Esophagus squamous epithelium (tissue), 5 donors: ENCODE measurements around the gene NOXO1. TPM values are rescaled to one million over a fixed set of nuclear protein-coding genes. Genes with fewer than 3 reads are reported as not detected.
A peak's percentile ranks its signal among the peaks of the same experiment; 100 is the strongest.

ENCODE experiments used
- DNase-seq: peaks from one replicate; lab custom pipeline; 2025; lab: John Stamatoyannopoulos, UW
- H3K27ac ChIP-seq, 4 donors: fragments of 200-600 bp; sonication (generic); one replicate each; pipeline ENCODE4 v1.5.1; 2016 to 2019; ENCODE audit warnings: mild to moderate bottlenecking in 1 of 4
- H3K27me3 ChIP-seq, 4 donors: fragments of 200-600 bp; sonication (generic); 1 replicate in 3 of 4; 2 replicates in 1 of 4; pipeline versions ENCODE4 v1.5.1 to v1.6.0; 2017 to 2021; ENCODE audit warnings: antibody characterized with exemption in 1 of 4
- H3K36me3 ChIP-seq, 3 donors: fragments of 200-600 bp; sonication (generic); one replicate each; pipeline ENCODE4 v1.5.1; 2016 to 2019
- H3K4me1 ChIP-seq, 3 donors: fragments of 200-600 bp; sonication (generic); one replicate each; pipeline ENCODE4 v1.5.1; 2017 to 2019
- H3K4me3 ChIP-seq, 4 donors: fragments of 200-600 bp; sonication (generic); 1 replicate in 3 of 4; 2 replicates in 1 of 4; pipeline ENCODE4 v1.5.1; 2016 to 2019; ENCODE audit warnings: mild to moderate bottlenecking in 2 of 4, moderate library complexity in 1 of 4
- H3K9me3 ChIP-seq, 3 donors: fragments of 200-600 bp; sonication (generic); one replicate each; pipeline ENCODE4 v1.5.1; 2016 to 2019
- CTCF ChIP-seq, 6 experiments: fragments of 450-650 bp in 4 of 6; fragments of 200-600 bp in 2 of 6; sonication (generic) in 2 of 6; IDR thresholded peaks; one replicate each; pipeline ENCODE4 v1.5.1; 2016 to 2019; ENCODE audit warnings: antibody characterized with exemption in 6 of 6, mild to moderate bottlenecking in 4 of 6, moderate library complexity in 4 of 6
- POLR2A ChIP-seq, 4 donors: fragments of 450-650 bp; IDR thresholded peaks; one replicate each; pipeline ENCODE4 v1.6.1; 2017; ENCODE audit warnings: antibody characterized with exemption in 4 of 4, mild to moderate bottlenecking in 4 of 4, moderate library complexity in 3 of 4
- WGBS, 2 donors: methylation state at CpG; one replicate each; pipeline ENCODE4 v1.1.5; 2018; 5-methylcytosine and 5-hydroxymethylcytosine counted together
- intact Hi-C: fragments of 100-400 bp; cut with DNase I; formaldehyde crosslinking; loops from one replicate; pipeline ENCODE4 v1.15.0; 2022
- total RNA-seq, 4 donors: library from RNA; depleted of rRNA; stranded (reverse); fragments of >200 nt; gene quantifications; one replicate each; pipeline ENCODE4 v1.1.0, GENCODE V29; 2016
- donor health status: DM: yes; HTN: yes; CAD: no.

NOXO1 gene
- total RNA-seq, 4 donors from 2014 or later, result 0.38 to 4.2 (median 1.8) TPM

- TF ChIP-seq POLR2A (IDR thresholded peaks at IDR 0.05), result no peak
- TF ChIP-seq CTCF (IDR thresholded peaks at IDR 0.05), result no peak
- H3K36me3 ChIP-seq, result peaks cover under 1 to 18% (median under 1%) of the 10 kb centered on the region in 3 donors
- H3K4me1 ChIP-seq, result peaks cover 31 to 73% (median 33%) of the 10 kb centered on the region in 3 donors
- H3K27ac ChIP-seq, result peak overlapping the region in 3 of 4 donors; percentile 9 to 41 (median 29)
- H3K4me3 ChIP-seq, result peak overlapping the region in 1 of 4 donors; percentile 58
- DNase-seq, result no peak
- intact Hi-C loops, result no loop called here
- 60 to 100% methylated on average over 1 to 2 of the region's 50 CpGs for WGBS, 2 donors
- peaks cover 12 to 40% (median 21%) of the 10 kb centered on the region in 4 donors for H3K27me3 ChIP-seq
- peaks cover 0 to 6% (median 0%) of the 10 kb centered on the region in 3 donors for H3K9me3 ChIP-seq
These were observed 11.5 kb upstream of the NOXO1 start for GRCh38 chr16:1992704-1993317.

DNA sequence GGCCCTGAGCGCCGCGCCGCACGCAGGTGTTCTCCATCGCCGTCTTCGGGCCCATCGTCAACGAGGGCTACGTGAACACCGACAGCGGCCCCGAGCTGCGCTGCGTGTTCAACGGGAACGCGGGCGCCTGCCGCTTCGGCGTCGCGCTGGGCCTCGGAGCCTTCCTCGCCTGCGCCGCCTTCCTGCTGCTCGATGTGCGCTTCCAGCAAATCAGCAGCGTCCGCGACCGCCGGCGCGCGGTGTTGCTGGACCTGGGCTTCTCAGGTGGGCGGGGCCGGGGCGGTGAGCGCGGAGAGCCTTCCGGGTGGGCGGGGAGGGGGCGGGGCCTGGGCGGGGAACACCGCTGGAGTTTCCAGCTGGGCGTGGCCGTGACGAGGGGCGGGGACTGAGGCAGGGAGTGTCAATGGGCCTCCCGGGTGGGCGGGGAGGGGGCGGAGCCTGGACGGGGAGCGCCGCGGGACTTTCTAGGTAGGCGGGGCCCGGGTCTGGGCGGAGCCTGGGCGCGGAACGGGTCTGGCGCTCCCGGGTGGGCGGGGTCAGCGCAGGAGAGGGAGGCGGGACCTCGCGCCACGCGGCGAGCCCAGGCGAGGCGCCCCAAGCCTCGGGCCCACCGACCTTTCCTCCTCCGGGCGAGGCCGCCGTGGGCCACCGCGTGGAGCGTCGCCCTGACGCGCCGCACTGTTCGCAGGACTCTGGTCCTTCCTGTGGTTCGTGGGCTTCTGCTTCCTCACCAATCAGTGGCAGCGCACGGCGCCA lies 10.9 kb upstream of the NOXO1 start:
- peak in 1 of 4 donors; percentile 66 for TF ChIP-seq POLR2A (IDR thresholded peaks at IDR 0.05)
- no peak for TF ChIP-seq CTCF (IDR thresholded peaks at IDR 0.05)
- Histone ChIP-seq H3K4me3 (peak overlapping the region; percentile 14 to 58 (median 34)), H3K27ac (peak overlapping the region; percentile 32 to 65 (median 56)), H3K27me3 (peaks cover 12 to 47% (median 21%) of the 10 kb centered on the region in 4 donors), H3K9me3 (peaks cover 0 to 6% (median 0%) of the 10 kb centered on the region in 3 donors), H3K4me1 (peaks cover 29 to 69% (median 33%) of the 10 kb centered on the region in 3 donors), H3K36me3 (peaks cover 0 to 13% (median 0%) of the 10 kb centered on the region in 3 donors)
- no CpG with 5 or more reads among the region's 96 CpGs for WGBS, 2 donors
- intact Hi-C loops, result no loop called here
- DNase-seq, result peak; percentile 82

- Histone ChIP-seq H3K9me3 (peaks cover 0 to 6% (median 0%) of the 10 kb centered on the region in 3 donors), H3K36me3 (peaks cover 0 to 13% (median 0%) of the 10 kb centered on the region in 3 donors), H3K27ac (peak overlapping the region; percentile 32 to 65 (median 56)), H3K27me3 (peaks cover 12 to 48% (median 21%) of the 10 kb centered on the region in 4 donors), H3K4me3 (peak overlapping the region; percentile 14 to 58 (median 34)), H3K4me1 (peaks cover 26 to 63% (median 33%) of the 10 kb centered on the region in 3 donors)
- intact Hi-C loops, result no loop called here
- TF ChIP-seq CTCF (IDR thresholded peaks at IDR 0.05) (no peak), POLR2A (IDR thresholded peaks at IDR 0.05) (no peak)
- 0 to 10% methylated on average over 6 to 9 of the region's 22 CpGs for WGBS, 2 donors
- no peak for DNase-seq
These were observed 10.3 kb upstream of the NOXO1 start for GRCh38 chr16:1991588-1991947.

DNA sequence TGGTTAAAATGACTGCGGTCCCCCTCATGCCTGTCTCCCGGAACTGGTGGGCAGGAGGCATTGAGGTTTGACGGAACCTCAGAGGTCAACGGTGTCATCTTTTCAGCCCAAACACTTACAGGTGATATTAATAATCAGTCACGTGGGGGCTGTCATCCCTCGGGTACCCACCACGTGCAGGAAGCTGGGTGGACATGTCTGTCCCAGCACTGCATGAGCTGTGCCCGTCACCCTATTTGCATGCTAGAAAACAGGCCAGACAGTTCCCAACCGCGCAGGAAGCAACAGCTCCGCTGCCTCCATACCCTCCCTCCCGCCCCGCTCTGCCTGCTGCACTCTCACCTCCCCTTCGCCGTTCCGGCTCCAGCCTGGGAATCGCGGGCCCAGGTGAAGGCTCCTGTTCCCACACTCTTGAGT lies 9.9 kb upstream of the NOXO1 start:
- intact Hi-C loops, result no loop called here
- Histone ChIP-seq H3K4me1 (peaks cover 26 to 61% (median 33%) of the 10 kb centered on the region in 3 donors), H3K27me3 (peaks cover 12 to 48% (median 21%) of the 10 kb centered on the region in 4 donors), H3K27ac (peak overlapping the region in 3 of 4 donors; percentile 32 to 65 (median 55)), H3K4me3 (peak overlapping the region; percentile 14 to 58 (median 34)), H3K36me3 (peaks cover 0 to 13% (median 0%) of the 10 kb centered on the region in 3 donors), H3K9me3 (peaks cover 0 to 6% (median 0%) of the 10 kb centered on the region in 3 donors)
- no peak for DNase-seq
- 4 to 5% methylated on average over 8 to 12 of the region's 18 CpGs for WGBS, 2 donors
- TF ChIP-seq CTCF (IDR thresholded peaks at IDR 0.05), result no peak
- peak in 1 of 4 donors; percentile 45 for TF ChIP-seq POLR2A (IDR thresholded peaks at IDR 0.05)
